ENCODE results near the gene TANC1. TPM values are rescaled to one million over a fixed set of nuclear protein-coding genes. Genes with fewer than 3 reads are reported as not detected.

The TANC1 gene
- total RNA-seq, 1 donor, result 34.7 TPM

DNA sequence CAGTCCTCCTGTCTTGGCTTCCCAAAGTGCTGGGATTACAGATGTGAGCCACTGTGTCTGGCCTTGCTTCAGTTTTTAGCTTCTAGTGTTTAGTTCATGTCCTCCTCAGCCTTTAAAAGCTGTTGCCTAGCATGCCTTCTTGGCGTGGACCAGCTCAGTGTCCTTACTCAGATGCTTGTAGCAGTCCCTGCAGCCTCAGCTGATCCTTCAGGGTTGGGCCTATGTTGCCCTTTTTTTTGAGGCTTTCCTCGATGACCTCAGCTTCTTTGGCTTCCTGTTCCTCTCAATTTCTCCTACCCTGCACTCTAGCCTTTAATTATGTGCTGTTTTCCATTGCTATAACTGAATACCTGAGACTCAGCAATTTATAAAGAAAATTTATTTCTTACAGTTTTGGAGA is 57.7 kb downstream of the TANC1 start:
- DNase-seq (ENCODE audit: insufficient read length, low spot score, missing footprints), result peak; percentile 66
- peaks cover 19% of the 10 kb centered on the region for H3K79me2 ChIP-seq (ENCODE audit: insufficient read depth, low read length)
- no peaks in the 10 kb centered on the region for H3K9me3 ChIP-seq (ENCODE audit: low read depth, low read length)
- H3K4me1 ChIP-seq (ENCODE audit: insufficient read depth, low read length), result peaks cover 16% of the 10 kb centered on the region
- no peak overlapping the region for H3K4me3 ChIP-seq (ENCODE audit: insufficient read depth, low read length)
- H4K20me1 ChIP-seq (ENCODE audit: insufficient read depth, low read length), result peaks cover 15% of the 10 kb centered on the region
- H3K27me3 ChIP-seq (ENCODE audit: insufficient read depth, low read length), result no peaks in the 10 kb centered on the region
- TF ChIP-seq, protein P1, sequence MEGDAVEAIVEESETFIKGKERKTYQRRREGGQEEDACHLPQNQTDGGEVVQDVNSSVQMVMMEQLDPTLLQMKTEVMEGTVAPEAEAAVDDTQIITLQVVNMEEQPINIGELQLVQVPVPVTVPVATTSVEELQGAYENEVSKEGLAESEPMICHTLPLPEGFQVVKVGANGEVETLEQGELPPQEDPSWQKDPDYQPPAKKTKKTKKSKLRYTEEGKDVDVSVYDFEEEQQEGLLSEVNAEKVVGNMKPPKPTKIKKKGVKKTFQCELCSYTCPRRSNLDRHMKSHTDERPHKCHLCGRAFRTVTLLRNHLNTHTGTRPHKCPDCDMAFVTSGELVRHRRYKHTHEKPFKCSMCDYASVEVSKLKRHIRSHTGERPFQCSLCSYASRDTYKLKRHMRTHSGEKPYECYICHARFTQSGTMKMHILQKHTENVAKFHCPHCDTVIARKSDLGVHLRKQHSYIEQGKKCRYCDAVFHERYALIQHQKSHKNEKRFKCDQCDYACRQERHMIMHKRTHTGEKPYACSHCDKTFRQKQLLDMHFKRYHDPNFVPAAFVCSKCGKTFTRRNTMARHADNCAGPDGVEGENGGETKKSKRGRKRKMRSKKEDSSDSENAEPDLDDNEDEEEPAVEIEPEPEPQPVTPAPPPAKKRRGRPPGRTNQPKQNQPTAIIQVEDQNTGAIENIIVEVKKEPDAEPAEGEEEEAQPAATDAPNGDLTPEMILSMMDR (IDR thresholded peaks at IDR 0.05; ENCODE audit: extremely low read depth, low read depth, low read length), result no peak
- H3K4me2 ChIP-seq (ENCODE audit: insufficient read depth, low read length), result no peak overlapping the region
- H3K27ac ChIP-seq (ENCODE audit: low read depth, low read length), result no peak overlapping the region
- no peak overlapping the region for H2AFZ ChIP-seq (ENCODE audit: low read length)
- H3K36me3 ChIP-seq (ENCODE audit: insufficient read depth, low read length), result no peaks in the 10 kb centered on the region

DNA sequence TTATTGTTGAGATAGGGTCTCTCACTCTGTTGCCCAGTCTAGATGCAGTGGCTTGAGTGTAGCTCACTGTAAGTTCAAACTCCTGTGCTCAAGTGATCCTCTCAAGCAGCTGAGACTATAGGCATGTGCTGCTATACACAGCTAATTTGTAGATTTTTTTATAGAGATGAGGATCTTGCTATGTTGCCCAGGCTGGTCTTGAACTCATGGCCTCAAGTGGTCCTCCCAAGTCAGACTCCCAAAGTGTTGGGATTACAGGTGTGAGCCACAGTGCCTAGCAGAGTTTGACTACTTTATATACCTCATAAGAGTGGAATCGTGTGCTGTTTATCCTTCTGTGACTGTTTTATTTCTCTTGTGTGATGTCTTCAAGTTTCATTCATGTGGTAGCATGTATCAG is 60.3 kb downstream of the TANC1 start:
- no peaks in the 10 kb centered on the region for H3K9me3 ChIP-seq (ENCODE audit: low read depth, low read length)
- H3K27ac ChIP-seq (ENCODE audit: low read depth, low read length), result no peak overlapping the region
- H3K4me1 ChIP-seq (ENCODE audit: insufficient read depth, low read length), result peaks cover 27% of the 10 kb centered on the region
- TF ChIP-seq, protein P1 (IDR thresholded peaks at IDR 0.05; ENCODE audit: extremely low read depth, low read depth, low read length), result no peak
- H3K79me2 ChIP-seq (ENCODE audit: insufficient read depth, low read length), result peaks cover 33% of the 10 kb centered on the region
- H3K4me3 ChIP-seq (ENCODE audit: insufficient read depth, low read length), result no peak overlapping the region
- peaks cover 16% of the 10 kb centered on the region for H4K20me1 ChIP-seq (ENCODE audit: insufficient read depth, low read length)
- H3K36me3 ChIP-seq (ENCODE audit: insufficient read depth, low read length), result no peaks in the 10 kb centered on the region
- no peak overlapping the region for H2AFZ ChIP-seq (ENCODE audit: low read length)
- H3K27me3 ChIP-seq (ENCODE audit: insufficient read depth, low read length), result no peaks in the 10 kb centered on the region
- H3K4me2 ChIP-seq (ENCODE audit: insufficient read depth, low read length), result no peak overlapping the region
- no peak for DNase-seq (ENCODE audit: insufficient read length, low spot score, missing footprints)

DNA sequence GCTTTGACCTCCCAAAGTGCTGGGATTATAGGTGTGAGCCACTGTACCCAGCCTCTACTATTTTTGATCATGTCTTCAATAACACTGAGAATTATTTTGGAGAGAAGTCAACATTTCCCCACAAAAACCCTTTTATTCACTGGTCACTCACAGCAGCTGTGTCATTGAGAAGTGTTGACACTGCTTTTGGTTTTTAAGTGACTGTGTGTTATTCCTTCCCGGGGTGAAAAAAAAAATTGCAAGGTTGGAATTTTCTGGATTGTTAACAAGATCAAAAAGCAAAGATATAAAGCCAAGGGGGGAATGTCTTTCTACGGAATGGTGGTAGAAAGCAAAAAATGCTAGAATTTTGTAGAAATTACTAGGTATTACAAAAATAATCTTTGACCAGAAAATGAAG is 61.5 kb downstream of the TANC1 start:
- Histone ChIP-seq H2AFZ (ENCODE audit: low read length) (no peak overlapping the region), H3K27ac (ENCODE audit: low read depth, low read length) (peak overlapping the region; percentile 19), H3K27me3 (ENCODE audit: insufficient read depth, low read length) (no peaks in the 10 kb centered on the region), H3K36me3 (ENCODE audit: insufficient read depth, low read length) (no peaks in the 10 kb centered on the region), H3K79me2 (ENCODE audit: insufficient read depth, low read length) (peaks cover 44% of the 10 kb centered on the region), H4K20me1 (ENCODE audit: insufficient read depth, low read length) (peaks cover 16% of the 10 kb centered on the region), H3K4me3 (ENCODE audit: insufficient read depth, low read length) (no peak overlapping the region), H3K4me2 (ENCODE audit: insufficient read depth, low read length) (no peak overlapping the region), H3K9me3 (ENCODE audit: low read depth, low read length) (no peaks in the 10 kb centered on the region), H3K4me1 (ENCODE audit: insufficient read depth, low read length) (peaks cover 27% of the 10 kb centered on the region)
- TF ChIP-seq, protein P1 (IDR thresholded peaks at IDR 0.05; ENCODE audit: extremely low read depth, low read depth, low read length), result no peak
- no peak for DNase-seq (ENCODE audit: insufficient read length, low spot score, missing footprints)

DNA sequence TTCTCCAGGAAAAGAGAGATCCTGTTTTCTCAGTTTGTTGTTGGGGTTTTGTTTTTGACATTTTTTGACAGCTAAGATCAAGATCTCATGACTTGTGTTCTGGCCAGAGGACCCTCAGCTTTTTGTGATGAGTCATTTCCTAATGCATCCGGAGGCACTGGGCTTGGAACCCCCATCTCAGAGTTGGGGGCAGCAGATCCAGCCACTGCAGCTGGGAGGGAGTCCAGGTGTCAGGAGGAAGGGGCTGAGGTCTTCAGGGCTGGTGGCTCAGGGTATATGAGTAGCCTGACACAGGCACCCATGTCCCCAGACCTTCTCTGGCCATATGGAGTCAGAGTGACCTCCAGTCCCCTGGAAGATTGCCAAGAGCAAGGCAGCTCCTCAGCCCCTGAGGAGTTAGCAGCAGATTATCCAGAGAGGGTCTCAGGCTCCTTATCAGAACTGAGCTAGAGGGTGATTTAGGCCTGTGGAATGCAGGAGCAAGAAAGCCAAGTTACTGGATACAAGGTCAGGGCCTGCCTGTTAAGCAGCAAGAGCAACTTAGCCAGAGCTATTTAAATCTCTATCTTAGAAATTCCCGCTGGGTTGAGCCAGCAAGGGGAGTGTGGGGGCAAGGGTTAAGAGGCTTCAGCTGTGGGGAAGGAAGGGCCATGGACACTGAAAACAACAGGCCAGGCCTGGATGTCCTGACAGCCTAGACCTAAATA is 62.4 kb downstream of the TANC1 start:
- DNase-seq (ENCODE audit: insufficient read length, low spot score, missing footprints), result no peak
- TF ChIP-seq, protein P1 (IDR thresholded peaks at IDR 0.05; ENCODE audit: extremely low read depth, low read depth, low read length), result no peak
- peaks cover 16% of the 10 kb centered on the region for H4K20me1 ChIP-seq (ENCODE audit: insufficient read depth, low read length)
- H3K27me3 ChIP-seq (ENCODE audit: insufficient read depth, low read length), result no peaks in the 10 kb centered on the region
- H3K4me3 ChIP-seq (ENCODE audit: insufficient read depth, low read length), result peak overlapping the region; percentile 24
- H3K4me2 ChIP-seq (ENCODE audit: insufficient read depth, low read length), result peak overlapping the region; percentile 61
- H3K27ac ChIP-seq (ENCODE audit: low read depth, low read length), result peak overlapping the region; percentile 19
- H3K4me1 ChIP-seq (ENCODE audit: insufficient read depth, low read length), result peaks cover 34% of the 10 kb centered on the region
- H3K9me3 ChIP-seq (ENCODE audit: low read depth, low read length), result no peaks in the 10 kb centered on the region
- H3K36me3 ChIP-seq (ENCODE audit: insufficient read depth, low read length), result no peaks in the 10 kb centered on the region
- peaks cover 49% of the 10 kb centered on the region for H3K79me2 ChIP-seq (ENCODE audit: insufficient read depth, low read length)
- H2AFZ ChIP-seq (ENCODE audit: low read length), result peak overlapping the region; percentile 47

Measured in osteoblast (primary cell).